PFSK-1 (cell line): ENCODE measurements around the gene YIF1A.

Experiments used
- FOXP2 ChIP-seq: optimal IDR thresholded peaks from 2 replicates; pipeline ENCODE3; 2011; ENCODE audit warnings: borderline replicate concordance, control low read depth, inconsistent platforms; ENCODE audit not compliant: insufficient read depth; ENCODE audit errors: extremely low read length, extremely low read depth
- POLR2AphosphoS5 ChIP-seq: IDR thresholded peaks from 2 replicates; pipeline ENCODE4 v1.6.1; 2012; ENCODE audit warnings: low read depth, mild to moderate bottlenecking, control low read depth, low read length, moderate library complexity
- REST ChIP-seq, 2 experiments: IDR thresholded peaks; 2 replicates each; pipeline versions ENCODE4 v1.6.1 to v1.8.0; 2011 to 2012; ENCODE audit warnings: low read depth in 2 of 2, low read length in 2 of 2, control low read depth in 1 of 2, inconsistent platforms in 1 of 2, mild to moderate bottlenecking in 1 of 2, moderate library complexity in 1 of 2; ENCODE audit not compliant: insufficient read depth in 1 of 2
- SIN3A ChIP-seq: IDR thresholded peaks from 2 replicates; pipeline ENCODE4 v1.6.1; 2012; ENCODE audit warnings: mild to moderate bottlenecking, low read length, moderate library complexity, borderline replicate concordance; ENCODE audit not compliant: insufficient read depth
- TAF1 ChIP-seq: IDR thresholded peaks from 2 replicates; pipeline ENCODE4 v1.6.1; 2012; ENCODE audit warnings: low read length, control low read depth, borderline replicate concordance; ENCODE audit not compliant: insufficient read depth

Gene YIF1A

GRCh38 chr11:66323684-66324083, 34.7 kb upstream of the YIF1A start:
- TF ChIP-seq REST (IDR thresholded peaks at IDR 0.05; ENCODE audit: insufficient read depth in 1 of 2, low read depth in 2 of 2, low read length in 2 of 2) (no peak), FOXP2 (no peak), TAF1 (no peak), POLR2AphosphoS5 (no peak), SIN3A (no peak)

- TF ChIP-seq FOXP2 = no peak
- no peak for TF ChIP-seq POLR2AphosphoS5
- no peak for TF ChIP-seq REST (IDR thresholded peaks at IDR 0.05; ENCODE audit: insufficient read depth in 1 of 2, low read depth in 2 of 2, low read length in 2 of 2)
- no peak for TF ChIP-seq TAF1
- no peak for TF ChIP-seq SIN3A
Observed at GRCh38 chr11:66322732-66323427, 33.9 kb upstream of the YIF1A start.

GRCh38 chr11:66321606-66322005, 32.7 kb upstream of the YIF1A start:
- TF ChIP-seq SIN3A (no peak), FOXP2 (no peak), TAF1 (no peak), POLR2AphosphoS5 (no peak), REST (IDR thresholded peaks at IDR 0.05; ENCODE audit: insufficient read depth in 1 of 2, low read depth in 2 of 2, low read length in 2 of 2) (no peak)

- TF ChIP-seq REST (IDR thresholded peaks at IDR 0.05; ENCODE audit: insufficient read depth in 1 of 2, low read depth in 2 of 2, low read length in 2 of 2) (no peak), SIN3A (no peak), POLR2AphosphoS5 (no peak), FOXP2 (no peak), TAF1 (no peak)
Observed at GRCh38 chr11:66318600-66318970, 29.6 kb upstream of the YIF1A start.
